Right renal cortex interstitium (tissue), 3 donors: ENCODE data around the gene GMDS. TPM values are rescaled to one million over a fixed set of nuclear protein-coding genes. Genes with fewer than 3 reads are reported as not detected.

Experiments
- DNase-seq, 3 donors: peaks; one replicate each; pipeline ENCODE4 v3.0.0-alpha.2; 2013; ENCODE audit warnings: low read depth in 3 of 3, low spot score in 2 of 3
- polyA plus RNA-seq, 3 donors: library from polyadenylated mRNA; unstranded; fragments of 120-200 nt; gene quantifications; one replicate each; pipeline ENCODE4 v1.2.1, GENCODE V29; 2013; ENCODE audit not compliant: insufficient read length in 3 of 3

GMDS gene
- polyA plus RNA-seq, 3 donors, result 70.8 to 90.1 (median 74.0) TPM

- no peak for DNase-seq
Measured at GRCh38 chr6:2182251-2182650, 63.2 kb downstream of the GMDS start.

GRCh38 chr6:2181567-2181966 is 63.8 kb downstream of the GMDS start:
- DNase-seq, result no peak

- DNase-seq, result no peak
Measured at GRCh38 chr6:2179950-2180349, 65.5 kb downstream of the GMDS start.

GRCh38 chr6:2179241-2179640 is 66.2 kb downstream of the GMDS start:
- no peak for DNase-seq

- DNase-seq, result no peak
Measured at GRCh38 chr6:2178125-2178524, 67.3 kb downstream of the GMDS start.

GRCh38 chr6:2175825-2176224 is 69.6 kb downstream of the GMDS start:
- no peak for DNase-seq

GRCh38 chr6:2173203-2173961 is 72.0 kb downstream of the GMDS start:
- no peak for DNase-seq

- DNase-seq, result no peak
Measured at GRCh38 chr6:2171728-2172127, 73.7 kb downstream of the GMDS start.

GRCh38 chr6:2168480-2168879 is 76.9 kb downstream of the GMDS start:
- DNase-seq, result no peak

- no peak for DNase-seq
Measured at GRCh38 chr6:2166717-2167116, 78.7 kb downstream of the GMDS start.

- no peak for DNase-seq
Measured at GRCh38 chr6:2165286-2165685, 80.1 kb downstream of the GMDS start.

- no peak for DNase-seq
Measured at GRCh38 chr6:2164481-2164880, 80.9 kb downstream of the GMDS start.

- no peak for DNase-seq
Measured at GRCh38 chr6:2162079-2162445, 83.3 kb downstream of the GMDS start.

- no peak for DNase-seq
Measured at GRCh38 chr6:2158596-2159271, 86.7 kb downstream of the GMDS start.

GRCh38 chr6:2157441-2158127 is 87.8 kb downstream of the GMDS start:
- DNase-seq, result no peak

GRCh38 chr6:2155206-2155605 is 90.2 kb downstream of the GMDS start:
- no peak for DNase-seq

- DNase-seq, result no peak
Measured at GRCh38 chr6:2149361-2150006, 95.9 kb downstream of the GMDS start.

- DNase-seq, result no peak
Measured at GRCh38 chr6:2148748-2149147, 96.7 kb downstream of the GMDS start.

GRCh38 chr6:2147766-2148448 is 97.5 kb downstream of the GMDS start:
- DNase-seq, result no peak

GRCh38 chr6:2147261-2147660 is 98.1 kb downstream of the GMDS start:
- no peak for DNase-seq

- DNase-seq, result no peak
Measured at GRCh38 chr6:2144210-2144609, 101.2 kb downstream of the GMDS start.
